Thoracic aorta (tissue), 2 donors: Measurements from ENCODE around the gene C11orf65. TPM values are rescaled to one million over a fixed set of nuclear protein-coding genes. Genes with fewer than 3 reads are reported as not detected.
"Not testable (repeated sequence)": the region's sequence is repeated elsewhere in the genome, so short reads cannot be mapped to it uniquely, and the experiment has no call there.

Experiments
- ATAC-seq: fragments of 150-250 bp; one replicate; pipeline ENCODE4 v1.8.0; 2017; ENCODE audit warnings: low read depth; ENCODE audit not compliant: insufficient number of reproducible peaks, low FRiP score
- DNase-seq: peaks from one replicate; pipeline ENCODE4 v3.0.0-alpha.2; 2020; ENCODE audit warnings: low spot score
- H3K27ac ChIP-seq, 2 donors: fragments of 200-600 bp; sonication (generic); 1 replicate in 1 of 2; 2 replicates in 1 of 2; pipeline ENCODE4 v1.5.1; 2016; ENCODE audit warnings: mild to moderate bottlenecking in 2 of 2, moderate library complexity in 2 of 2
- H3K27me3 ChIP-seq: fragments of 200-600 bp; sonication (generic); replicated peaks from 2 replicates; pipeline ENCODE4 v1.6.0; 2016; ENCODE audit warnings: mild to moderate bottlenecking; ENCODE audit not compliant: insufficient read depth
- H3K36me3 ChIP-seq: fragments of 200-600 bp; sonication (generic); one replicate; pipeline ENCODE4 v1.5.1; 2016
- H3K4me1 ChIP-seq, 2 donors: fragments of 200-600 bp; sonication (generic); 1 replicate in 1 of 2; 2 replicates in 1 of 2; pipeline versions ENCODE4 v1.5.1 to v1.6.0; 2016; ENCODE audit warnings: low read depth in 2 of 2, mild to moderate bottlenecking in 1 of 2; ENCODE audit not compliant: control insufficient read depth in 1 of 2
- H3K4me3 ChIP-seq: fragments of 200-600 bp; sonication (generic); 2 replicates; pipeline ENCODE4 v1.5.1; 2016; ENCODE audit warnings: mild to moderate bottlenecking
- H3K9me3 ChIP-seq: fragments of 200-600 bp; sonication (generic); 2 replicates; pipeline ENCODE4 v1.5.1; 2016
- CTCF ChIP-seq: fragments of 200-600 bp; sonication (generic); IDR thresholded peaks from one replicate; pipeline ENCODE4 v1.5.1; 2019; ENCODE audit warnings: antibody characterized with exemption
- total RNA-seq, 2 donors: library from RNA; depleted of rRNA; stranded (reverse); fragments of >200 nt; gene quantifications; one replicate each; pipeline versions ENCODE4 v1.1.0 to v1.2.3, GENCODE V29; 2016

Gene C11orf65
- total RNA-seq, 2 donors from 2014 or later, result not detected

GRCh38 chr11:108472681-108473080 lies 5.4 kb upstream of the C11orf65 start:
- H3K4me1 ChIP-seq, result no peaks in the 10 kb centered on the region
- H3K4me3 ChIP-seq, result no peak overlapping the region
- ATAC-seq (no peak), DNase-seq (no peak)
- H3K36me3 ChIP-seq, result peaks cover 17% of the 10 kb centered on the region
- no peaks in the 10 kb centered on the region for H3K27me3 ChIP-seq
- no peaks in the 10 kb centered on the region for H3K9me3 ChIP-seq
- TF ChIP-seq CTCF, result no peak
- no peak overlapping the region for H3K27ac ChIP-seq

- Histone ChIP-seq H3K4me1 (no peaks in the 10 kb centered on the region), H3K4me3 (no peak overlapping the region), H3K36me3 (peaks cover 3% of the 10 kb centered on the region), H3K27ac (no peak overlapping the region), H3K27me3 (no peaks in the 10 kb centered on the region), H3K9me3 (no peaks in the 10 kb centered on the region)
- DNase-seq, result no peak
- TF ChIP-seq CTCF, result no peak
- ATAC-seq, result no peak
Observed at GRCh38 chr11:108468478-108468864, 1.1 kb upstream of the C11orf65 start.

- peak overlapping the region; percentile 86 for H3K4me3 ChIP-seq
- no peaks in the 10 kb centered on the region for H3K4me1 ChIP-seq
- no peaks in the 10 kb centered on the region for H3K9me3 ChIP-seq
- DNase-seq, result no peak
- H3K36me3 ChIP-seq, result no peaks in the 10 kb centered on the region
- H3K27me3 ChIP-seq, result no peaks in the 10 kb centered on the region
- H3K27ac ChIP-seq, result peak overlapping the region; percentile 86 to 98
- no peak for TF ChIP-seq CTCF
- ATAC-seq, result no peak
Observed at GRCh38 chr11:108466405-108466804, 924 bp downstream of the C11orf65 start.

- no peak for TF ChIP-seq CTCF
- H3K27me3 ChIP-seq, result no peaks in the 10 kb centered on the region
- H3K27ac ChIP-seq, result no peak overlapping the region
- DNase-seq, result no peak
- no peaks in the 10 kb centered on the region for H3K4me1 ChIP-seq
- no peak for ATAC-seq
- no peaks in the 10 kb centered on the region for H3K36me3 ChIP-seq
- H3K9me3 ChIP-seq, result no peaks in the 10 kb centered on the region
- no peak overlapping the region for H3K4me3 ChIP-seq
Observed at GRCh38 chr11:108453207-108453835, 14.0 kb downstream of the C11orf65 start.

- not testable (repeated sequence) for DNase-seq, ATAC-seq, H3K4me3 ChIP-seq, H3K27me3 ChIP-seq, H3K9me3 ChIP-seq, H3K27ac ChIP-seq, H3K36me3 ChIP-seq, H3K4me1 ChIP-seq
Observed at GRCh38 chr11:108441445-108441844, 25.9 kb downstream of the C11orf65 start.

- no peak for ATAC-seq
- no peaks in the 10 kb centered on the region for H3K9me3 ChIP-seq
- H3K4me1 ChIP-seq, result no peaks in the 10 kb centered on the region
Observed at GRCh38 chr11:108436594-108436993, 30.7 kb downstream of the C11orf65 start.

More at GRCh38 chr11:108436594-108436993, 30.7 kb downstream of the C11orf65 start:
- no peak for TF ChIP-seq CTCF
- H3K27ac ChIP-seq, result no peak overlapping the region
- no peak overlapping the region for H3K4me3 ChIP-seq
- H3K27me3 ChIP-seq, result no peaks in the 10 kb centered on the region
- no peak for DNase-seq
- H3K36me3 ChIP-seq, result no peaks in the 10 kb centered on the region
